HG02759 (cell line): ENCODE results near the gene ARAP1.

Experiments
- ATAC-seq: cut with Tn5 transposase; IDR thresholded peaks from one replicate; pipeline ENCODE4 v1.9.1; 2021; ENCODE audit warnings: mild to moderate bottlenecking, moderate library complexity; ENCODE audit not compliant: unreplicated experiment

The ARAP1 gene

DNA sequence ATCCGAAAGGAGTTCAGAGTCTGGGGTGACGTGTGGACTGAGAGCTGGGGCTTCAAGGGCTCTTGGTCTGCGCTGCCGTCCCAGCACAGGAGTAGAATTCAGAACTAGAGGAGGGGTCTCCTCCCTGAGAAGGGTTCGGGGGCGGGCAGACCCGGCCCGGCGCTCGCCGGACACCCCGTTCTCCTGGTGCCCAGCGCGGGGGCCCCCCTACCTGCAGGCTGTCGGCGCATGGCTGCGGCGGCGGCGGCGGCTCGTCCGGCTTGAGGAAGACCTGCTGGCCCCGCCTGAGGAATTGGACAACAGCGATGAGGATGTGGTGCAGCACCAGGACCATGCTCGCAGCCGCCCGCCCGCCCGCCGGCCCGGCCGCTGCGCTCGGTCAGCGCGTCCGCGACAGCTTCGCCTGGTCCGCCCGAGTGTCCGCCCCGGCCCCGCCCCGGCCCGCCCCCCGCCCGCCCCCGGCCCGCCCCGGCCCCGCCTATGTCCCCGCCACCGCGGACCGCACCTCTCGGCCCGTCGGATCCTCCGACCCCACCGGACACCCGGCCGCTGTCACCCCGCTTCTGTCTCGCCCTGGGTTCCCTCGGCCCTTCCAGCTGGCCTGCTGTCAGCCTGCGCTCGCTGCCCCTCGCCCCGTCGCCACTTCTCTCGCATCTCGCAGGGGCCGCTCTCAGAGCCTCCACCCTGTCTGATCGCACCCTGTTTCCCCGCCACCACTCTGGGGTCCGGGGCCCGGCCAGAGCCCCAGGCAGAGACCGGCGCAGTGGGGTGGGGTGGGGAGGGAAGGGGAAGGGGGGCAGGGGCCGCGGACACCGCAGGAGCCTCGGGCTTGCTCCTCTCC is 109.9 kb downstream of the ARAP1 start:
- no peak for ATAC-seq

GRCh38 chr11:72641522-72642042 is 110.6 kb downstream of the ARAP1 start:
- ATAC-seq = no peak

GRCh38 chr11:72639502-72640375 is 112.5 kb downstream of the ARAP1 start:
- no peak for ATAC-seq

DNA sequence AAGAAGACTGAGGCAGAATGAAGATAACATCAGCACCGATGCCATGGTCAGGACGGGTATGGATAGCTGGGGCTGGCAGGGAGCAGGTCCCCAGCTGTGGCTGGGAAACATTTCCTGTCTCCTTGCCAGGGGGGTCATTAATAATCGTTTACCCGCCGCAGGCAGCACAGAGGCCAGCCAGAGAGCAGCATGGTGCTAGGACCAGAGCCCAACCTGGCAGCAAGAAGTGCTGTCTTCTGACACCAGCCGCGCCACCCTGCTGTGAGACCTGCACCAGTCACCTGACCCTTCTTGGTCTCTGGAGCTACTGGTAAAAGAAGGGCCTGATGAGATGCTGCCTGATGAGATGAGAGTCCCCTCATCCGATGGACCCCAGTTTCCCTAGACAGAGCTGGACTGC is 114.3 kb downstream of the ARAP1 start:
- ATAC-seq = no peak

DNA sequence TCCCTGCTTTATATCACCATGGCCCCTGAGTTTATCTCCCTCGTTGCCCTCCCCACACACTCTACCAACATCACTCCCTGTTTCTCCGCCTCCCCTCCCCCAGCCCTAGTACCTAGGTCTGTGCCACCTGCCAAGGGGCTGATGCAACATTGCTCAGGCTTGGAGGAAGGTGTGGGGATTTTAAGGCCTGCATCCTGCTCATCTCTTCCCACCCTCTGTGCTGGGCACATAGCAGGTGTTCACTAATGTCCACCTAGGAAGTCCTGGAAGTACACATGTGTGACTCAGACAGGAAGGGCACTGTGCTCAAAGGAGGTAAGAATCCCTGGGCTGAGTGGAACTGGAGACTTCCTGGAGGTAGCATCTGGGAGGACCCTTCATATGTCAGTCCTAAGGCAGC is 115.0 kb downstream of the ARAP1 start:
- ATAC-seq = no peak

DNA sequence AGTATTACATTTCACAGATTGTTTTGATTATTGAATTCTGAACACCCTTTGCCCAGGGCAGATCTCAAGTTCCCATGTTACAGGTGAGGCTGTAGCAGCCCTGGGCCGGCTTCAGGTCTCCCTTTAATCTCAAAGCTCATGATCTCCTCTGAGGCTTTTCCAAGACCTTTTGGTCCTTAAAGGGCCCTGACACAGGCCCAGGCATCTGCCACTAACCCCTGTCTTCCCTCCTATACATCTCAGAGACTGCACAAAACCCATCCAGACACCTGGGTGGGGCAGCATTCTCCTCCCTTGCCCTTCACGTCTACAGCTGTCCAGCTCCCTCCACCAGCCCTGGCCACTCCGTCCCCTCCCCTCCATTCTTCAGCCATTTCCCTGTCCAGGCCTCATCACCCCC is 115.8 kb downstream of the ARAP1 start:
- ATAC-seq = no peak

DNA sequence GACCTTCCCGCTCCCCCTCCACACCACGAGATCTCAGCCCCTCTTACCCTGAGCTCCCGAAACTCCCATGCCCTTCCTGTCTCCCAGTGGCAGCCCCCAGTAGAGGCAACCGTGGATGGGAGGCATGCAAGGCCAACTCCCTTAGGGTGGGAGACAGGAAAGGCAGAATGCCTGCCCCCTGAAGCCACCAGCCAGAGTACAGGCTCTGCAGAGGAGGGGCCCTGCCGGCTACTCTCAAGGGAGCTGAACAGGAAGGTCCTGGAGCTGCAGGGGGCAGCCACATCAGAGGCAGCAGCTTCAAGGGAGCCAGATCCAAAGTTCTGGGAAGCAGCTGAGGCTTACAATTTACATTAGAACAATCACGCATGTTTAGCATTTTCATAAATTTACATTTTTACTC is 116.3 kb downstream of the ARAP1 start:
- no peak for ATAC-seq

DNA sequence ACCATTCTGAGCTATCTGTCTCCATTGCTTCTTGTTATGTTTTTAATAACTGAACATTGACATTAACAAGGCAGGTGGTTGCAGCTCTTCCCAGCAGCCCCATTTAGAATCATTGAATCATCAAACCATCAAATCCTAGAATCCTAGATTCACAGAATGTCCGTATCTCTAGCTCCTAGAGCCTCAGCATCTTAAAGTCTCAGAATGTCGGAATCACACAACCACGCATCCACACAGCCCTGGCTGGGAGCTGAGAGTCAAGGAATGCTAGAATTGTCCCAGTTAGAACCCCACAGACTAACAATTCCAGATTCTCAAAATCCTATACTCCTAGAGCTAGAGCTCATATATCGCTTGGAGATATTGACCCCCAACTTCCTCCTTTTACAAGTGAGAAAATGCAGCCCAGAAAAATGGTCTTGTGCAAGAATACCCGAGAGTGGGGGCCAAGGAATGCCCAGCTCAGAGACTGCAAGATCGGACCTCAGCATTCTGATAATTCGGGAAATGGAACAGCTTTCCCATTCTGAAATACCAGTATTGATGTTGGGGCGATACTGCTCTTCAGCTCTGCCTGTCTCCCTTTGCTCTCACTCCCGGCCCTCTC is 116.8 kb downstream of the ARAP1 start:
- ATAC-seq = no peak
